ENCODE measurements around the gene KDM4B.
A peak's percentile ranks its signal among the peaks of the same experiment; 100 is the strongest.

Gene KDM4B

DNA sequence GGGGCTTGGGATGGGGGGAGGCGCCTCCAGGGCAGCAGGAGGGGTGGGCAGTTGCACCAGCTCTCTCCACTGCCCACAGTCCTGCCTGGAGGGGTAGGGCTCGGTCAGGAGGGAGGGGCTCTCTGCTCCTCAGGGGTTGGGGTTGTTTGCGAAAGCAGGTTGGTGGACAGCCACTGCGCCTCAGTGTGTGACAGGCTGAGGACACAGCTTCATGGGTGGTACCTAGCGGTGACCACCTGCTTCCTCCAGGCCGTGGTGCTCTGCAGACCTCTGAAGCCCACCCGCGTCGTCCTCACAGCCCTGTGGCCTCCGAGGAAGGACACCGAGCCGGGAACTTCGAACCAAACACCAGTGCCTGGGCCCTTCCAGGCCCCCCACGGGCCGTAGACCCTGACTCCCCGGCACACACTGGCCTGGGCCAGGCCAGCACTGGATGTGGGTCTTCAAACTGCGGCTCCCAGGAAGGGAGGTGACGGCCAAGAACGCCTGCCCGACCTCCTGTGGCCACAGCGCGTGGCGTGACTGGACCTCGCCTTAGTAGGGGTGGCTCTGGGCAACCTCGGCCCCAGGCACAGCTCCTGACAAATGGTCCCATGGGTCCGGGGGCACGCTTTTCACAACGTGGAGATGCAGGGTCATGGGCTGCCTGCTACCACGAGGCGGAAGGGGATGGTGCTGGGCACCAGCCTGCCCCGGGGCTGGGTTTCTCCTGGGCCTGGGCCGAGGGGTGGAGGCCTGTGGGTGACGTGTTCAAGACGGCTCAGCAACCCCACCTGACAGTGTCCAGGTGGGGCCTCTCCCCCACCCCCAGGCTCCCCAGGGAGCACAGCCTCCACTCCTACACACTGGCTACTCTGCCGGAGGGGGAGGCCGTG, 173.2 kb downstream of the KDM4B start:
- no peak for DNase-seq

- peak; percentile 82 for DNase-seq
Observed at GRCh38 chr19:5142725-5143097, 173.8 kb downstream of the KDM4B start.

DNA sequence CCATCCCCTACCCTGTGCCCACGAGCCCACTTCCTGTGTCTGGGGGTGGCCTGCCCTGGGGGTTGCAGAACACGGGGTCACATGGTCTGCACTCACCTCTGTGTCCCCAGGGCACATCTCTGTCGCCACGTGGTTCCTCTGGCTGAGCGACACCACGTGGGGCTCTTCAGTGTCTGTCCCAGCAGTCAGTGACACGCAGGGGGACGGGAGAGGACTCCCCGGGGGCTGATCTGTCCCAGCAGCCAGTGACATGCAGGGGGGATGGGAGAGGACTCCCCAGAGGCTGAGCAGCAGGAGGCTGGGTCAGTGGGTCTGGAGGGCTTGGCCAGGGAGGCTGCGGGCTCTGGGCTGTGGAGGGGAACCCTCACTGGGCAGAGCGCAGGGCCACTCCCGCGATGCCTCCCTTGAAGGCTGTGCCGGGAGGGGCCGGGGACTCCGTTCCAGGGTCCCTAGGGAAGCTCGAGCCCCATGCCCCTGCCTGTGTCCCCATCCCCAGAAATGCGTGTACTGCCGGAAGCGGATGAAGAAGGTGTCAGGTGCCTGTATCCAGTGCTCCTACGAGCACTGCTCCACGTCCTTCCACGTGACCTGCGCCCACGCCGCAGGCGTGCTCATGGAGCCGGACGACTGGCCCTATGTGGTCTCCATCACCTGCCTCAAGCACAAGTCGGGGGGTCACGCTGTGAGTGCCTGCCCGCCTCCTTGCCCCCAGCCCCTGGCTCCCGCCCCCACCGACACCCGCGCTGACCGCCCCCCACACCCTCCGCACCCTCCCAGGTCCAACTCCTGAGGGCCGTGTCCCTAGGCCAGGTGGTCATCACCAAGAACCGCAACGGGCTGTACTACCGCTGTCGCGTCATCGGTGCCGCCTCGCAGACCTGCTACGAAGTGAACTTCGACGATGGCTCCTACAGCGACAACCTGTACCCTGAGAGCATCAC, 174.8 kb downstream of the KDM4B start:
- no peak for DNase-seq

DNA sequence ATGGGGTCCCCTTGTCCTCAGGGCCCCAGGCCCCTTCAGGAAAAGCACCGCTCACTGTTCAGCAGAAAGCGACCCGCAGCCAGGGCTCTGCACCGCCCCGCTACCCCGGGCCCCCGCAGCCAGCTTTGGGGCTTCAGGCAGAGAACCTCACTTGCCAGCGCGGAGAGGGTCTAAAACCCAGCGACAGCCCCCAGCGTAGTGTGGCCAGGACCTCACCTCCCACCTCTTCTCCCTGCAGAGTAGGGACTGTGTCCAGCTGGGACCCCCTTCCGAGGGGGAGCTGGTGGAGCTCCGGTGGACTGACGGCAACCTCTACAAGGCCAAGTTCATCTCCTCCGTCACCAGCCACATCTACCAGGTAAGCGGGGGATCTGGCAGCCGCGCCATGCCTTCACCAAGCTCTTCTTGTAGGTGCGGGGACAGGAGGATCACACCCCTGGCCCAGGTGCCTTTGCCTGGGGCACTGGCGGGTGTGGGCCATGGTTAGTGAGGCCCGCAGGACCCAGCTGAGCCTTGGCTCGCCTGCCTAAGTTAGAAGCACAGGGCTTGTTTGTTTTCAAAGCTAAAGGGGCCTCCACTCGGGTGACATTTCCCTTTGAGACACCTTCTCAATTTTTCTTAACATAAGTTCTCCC, 175.7 kb downstream of the KDM4B start:
- no peak for DNase-seq

DNA sequence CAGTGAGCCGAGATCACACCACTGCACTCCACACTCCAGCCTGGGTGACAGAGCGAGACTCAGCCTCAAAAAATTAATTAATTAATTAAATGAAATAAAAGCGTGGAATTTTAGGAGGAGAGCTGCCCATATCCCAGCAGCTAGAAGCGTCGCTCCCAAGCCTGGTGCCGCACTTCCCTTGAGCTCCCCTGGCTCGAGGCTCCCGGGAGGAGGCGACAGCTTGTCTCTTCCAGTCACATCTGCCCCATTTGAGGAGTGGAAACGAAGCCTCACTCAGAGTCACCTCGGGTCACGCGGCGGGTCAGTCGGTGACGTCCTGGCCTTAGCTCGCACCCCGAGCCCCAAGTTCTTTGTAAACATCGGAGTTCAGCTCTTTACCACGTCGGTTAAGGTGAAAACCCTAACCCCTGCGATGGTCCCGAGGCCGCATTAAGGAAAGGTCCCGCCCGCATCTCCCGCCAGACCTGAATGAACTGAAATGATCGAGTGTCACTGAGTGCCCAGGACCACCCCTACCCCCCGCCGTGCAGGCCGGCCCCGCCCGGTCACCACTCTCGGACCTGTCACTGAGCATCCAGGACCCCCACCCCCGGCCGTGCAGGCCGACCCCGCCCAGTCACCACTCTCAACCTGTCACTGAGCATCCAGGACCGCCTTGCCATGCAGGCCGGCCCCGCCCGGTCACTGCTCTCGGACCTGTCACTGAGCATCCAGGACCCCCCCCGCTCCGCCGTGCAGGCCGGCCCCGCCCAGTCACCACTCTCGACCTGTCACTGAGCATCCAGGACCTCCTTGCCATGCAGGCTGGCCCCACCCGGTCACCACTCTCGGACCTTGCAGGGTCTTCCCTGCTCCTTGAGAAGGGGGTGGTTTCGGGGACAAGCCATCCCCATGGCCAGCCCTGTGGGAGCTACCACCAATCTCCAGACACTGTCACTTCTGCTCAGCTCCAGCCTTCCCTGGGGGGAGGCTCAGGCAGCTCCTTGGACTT, 176.9 kb downstream of the KDM4B start:
- DNase-seq = no peak

DNA sequence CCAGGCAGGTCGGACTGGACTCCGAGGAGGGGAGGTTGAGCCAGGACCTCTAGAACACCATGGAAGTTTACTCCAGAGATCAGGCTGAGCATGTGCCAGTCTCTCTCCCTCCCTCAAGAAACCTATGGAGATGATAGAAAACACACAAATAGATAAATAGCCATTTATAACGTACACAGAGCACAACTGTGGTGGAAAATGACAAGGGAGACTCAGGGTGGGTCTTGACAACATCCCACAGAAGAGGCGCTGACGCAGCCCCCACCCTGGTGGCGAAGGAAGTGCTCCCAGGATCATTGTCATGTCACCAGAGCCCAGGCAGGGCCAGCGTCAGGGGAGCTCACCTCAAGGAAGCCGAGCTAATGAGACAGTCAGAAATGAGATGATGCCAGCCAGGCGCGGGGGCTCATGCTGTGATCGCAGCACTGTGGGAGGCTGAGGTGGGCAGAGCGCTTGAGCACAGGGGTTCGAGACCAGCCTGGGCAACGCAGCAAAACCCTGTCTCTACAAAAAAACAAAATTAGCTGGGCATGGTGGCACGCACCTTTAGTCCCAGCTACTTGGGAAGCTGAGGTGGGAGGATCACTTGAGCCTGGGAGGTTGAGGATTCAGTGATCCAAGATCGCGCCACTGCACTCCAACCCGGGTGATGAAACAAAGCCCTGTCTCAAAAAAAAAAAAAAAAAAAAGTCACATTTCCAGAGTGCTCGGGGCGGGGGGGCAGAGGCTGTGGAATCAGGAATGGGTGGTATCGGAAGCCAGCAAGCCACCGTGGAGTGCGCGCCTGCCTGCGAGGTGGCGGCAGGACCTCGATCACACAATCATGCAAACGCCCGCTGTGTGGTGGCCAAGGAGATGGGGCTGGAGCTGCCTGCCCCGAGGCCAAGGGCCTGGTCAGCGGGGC, 178.4 kb downstream of the KDM4B start:
- no peak for DNase-seq

- DNase-seq = no peak
Observed at GRCh38 chr19:5147978-5148793, 179.3 kb downstream of the KDM4B start.

- no peak for DNase-seq
Observed at GRCh38 chr19:5148794-5149190, 179.9 kb downstream of the KDM4B start.

DNA sequence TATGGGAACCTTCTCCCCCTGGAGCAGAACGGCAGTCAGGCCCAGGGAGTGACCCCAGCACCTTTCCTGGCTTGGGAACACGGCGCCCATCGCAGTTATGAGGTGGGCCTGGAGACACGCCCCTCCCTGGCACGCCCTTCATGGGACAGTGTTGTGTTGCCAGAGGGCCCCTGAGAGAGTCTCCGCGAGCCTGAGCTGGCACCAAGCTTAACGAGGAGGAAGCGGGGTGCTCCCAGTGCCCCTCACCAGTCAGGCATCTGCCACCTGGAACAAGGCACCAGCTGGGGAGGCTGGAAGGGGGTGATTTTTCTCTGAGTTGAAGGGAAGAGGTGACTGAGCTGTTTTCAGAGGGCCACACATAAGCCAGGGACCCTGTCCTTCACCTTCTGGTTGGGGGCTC, 180.6 kb downstream of the KDM4B start:
- DNase-seq = no peak

DNA sequence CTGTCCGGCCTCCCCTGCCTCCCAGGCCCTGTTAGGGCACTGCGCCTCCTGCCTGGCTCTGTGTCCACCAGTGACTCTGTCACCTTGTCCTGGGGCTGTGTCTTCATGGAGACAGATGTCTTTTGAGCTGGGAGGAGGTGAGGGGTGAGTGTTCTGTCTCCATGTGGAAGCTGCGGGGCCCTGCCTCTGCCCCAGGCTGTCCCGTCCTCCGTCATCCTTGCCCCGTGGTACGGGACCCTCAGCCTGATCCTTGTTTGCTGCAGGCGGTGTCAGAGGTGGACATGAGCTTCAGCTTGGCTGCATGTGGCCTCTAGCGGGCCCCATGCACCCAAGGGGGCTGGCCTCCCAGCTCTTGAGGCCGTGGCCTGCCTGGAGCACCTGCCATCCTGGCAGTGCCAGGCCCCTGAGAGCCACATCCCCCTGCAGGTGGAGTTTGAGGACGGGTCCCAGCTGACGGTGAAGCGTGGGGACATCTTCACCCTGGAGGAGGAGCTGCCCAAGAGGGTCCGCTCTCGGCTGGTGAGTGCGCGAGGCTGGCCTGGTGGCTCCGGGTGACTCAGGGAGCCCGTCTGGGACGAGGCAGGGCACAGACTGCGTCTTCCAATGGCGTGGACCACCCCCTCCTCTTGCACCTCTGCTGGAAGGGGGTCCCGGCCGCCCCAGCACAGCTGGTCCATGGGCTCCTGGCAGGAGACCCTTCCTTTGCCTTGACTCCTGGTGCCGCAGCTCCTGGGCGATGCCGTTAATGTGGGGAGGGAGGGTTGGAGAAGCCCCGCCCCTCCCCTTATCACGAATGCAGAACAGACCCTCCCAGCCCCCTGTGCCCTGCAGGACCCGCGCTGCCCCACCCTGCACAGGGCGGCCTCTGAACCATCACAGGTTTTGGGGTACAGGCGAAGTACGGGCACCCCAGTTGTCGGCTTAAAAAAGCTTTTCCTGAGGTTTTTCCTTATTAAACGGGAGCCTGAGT, 181.3 kb downstream of the KDM4B start:
- no peak for DNase-seq

DNA sequence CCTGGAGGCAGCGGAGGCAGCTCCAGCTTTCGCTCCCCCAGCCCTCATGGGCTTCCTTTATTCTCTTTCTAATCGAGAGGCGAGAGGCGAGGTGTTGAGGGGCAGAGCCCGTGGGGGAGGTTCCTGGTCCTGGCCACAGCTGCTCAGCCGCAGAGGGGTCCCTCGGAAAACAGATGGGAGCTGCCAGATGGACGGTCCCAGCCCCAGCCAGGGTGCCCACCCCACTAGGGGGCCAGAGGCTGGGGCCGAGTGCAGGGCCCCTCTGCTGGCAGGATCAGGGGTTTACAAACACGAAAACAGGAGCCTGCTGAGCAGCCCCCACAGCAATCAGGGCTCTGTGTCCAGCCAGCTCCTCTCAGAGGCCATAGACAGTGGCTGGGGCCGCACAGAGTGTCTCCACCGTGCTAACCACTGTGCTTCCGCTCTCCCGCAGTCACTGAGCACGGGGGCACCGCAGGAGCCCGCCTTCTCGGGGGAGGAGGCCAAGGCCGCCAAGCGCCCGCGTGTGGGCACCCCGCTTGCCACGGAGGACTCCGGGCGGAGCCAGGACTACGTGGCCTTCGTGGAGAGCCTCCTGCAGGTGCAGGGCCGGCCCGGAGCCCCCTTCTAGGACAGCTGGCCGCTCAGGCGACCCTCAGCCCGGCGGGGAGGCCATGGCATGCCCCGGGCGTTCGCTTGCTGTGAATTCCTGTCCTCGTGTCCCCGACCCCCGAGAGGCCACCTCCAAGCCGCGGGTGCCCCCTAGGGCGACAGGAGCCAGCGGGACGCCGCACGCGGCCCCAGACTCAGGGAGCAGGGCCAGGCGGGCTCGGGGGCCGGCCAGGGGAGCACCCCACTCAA, 182.2 kb downstream of the KDM4B start:
- DNase-seq = no peak

- DNase-seq = no peak
Observed at GRCh38 chr19:5152013-5152763, 183.3 kb downstream of the KDM4B start.

DNA sequence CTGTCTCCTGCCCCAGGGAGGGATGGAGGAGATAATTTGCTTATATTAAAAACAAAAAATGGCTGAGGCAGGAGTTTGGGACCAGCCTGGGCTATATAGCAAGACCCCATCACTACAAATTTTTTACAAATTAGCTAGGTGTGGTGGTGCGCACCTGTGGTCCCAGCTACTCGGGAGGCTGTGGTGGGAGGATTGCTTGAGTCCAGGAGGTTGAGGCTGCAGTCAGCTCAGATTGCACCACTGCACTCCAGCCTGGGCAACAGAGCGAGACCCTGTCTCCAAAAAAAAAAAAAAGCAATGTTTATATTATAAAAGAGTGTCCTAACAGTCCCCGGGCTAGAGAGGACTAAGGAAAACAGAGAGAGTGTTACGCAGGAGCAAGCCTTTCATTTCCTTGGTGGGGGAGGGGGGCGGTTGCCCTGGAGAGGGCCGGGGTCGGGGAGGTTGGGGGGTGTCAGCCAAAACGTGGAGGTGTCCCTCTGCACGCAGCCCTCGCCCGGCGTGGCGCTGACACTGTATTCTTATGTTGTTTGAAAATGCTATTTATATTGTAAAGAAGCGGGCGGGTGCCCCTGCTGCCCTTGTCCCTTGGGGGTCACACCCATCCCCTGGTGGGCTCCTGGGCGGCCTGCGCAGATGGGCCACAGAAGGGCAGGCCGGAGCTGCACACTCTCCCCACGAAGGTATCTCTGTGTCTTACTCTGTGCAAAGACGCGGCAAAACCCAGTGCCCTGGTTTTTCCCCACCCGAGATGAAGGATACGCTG, 184.0 kb downstream of the KDM4B start:
- DNase-seq = no peak

- DNase-seq = no peak
Observed at GRCh38 chr19:5153601-5154128, 184.8 kb downstream of the KDM4B start.

GRCh38 chr19:5154129-5154798, 185.4 kb downstream of the KDM4B start:
- no peak for DNase-seq
